Activated T-cell treated with anti-CD3 and anti-CD28 coated beads, Interleukin-2, amount 50 U/mL, for 4 hours (primary cell): Measurements from ENCODE around the gene TNFRSF14. TPM values are rescaled to one million over a fixed set of nuclear protein-coding genes. Genes with fewer than 3 reads are reported as not detected.

ENCODE experiments used
- ATAC-seq, 2 donors: fragments of 200-7000 bp; cut with Tn5 transposase; one replicate each; pipeline ENCODE4 v1.10.0; 2021
- DNase-seq: peaks from one replicate; pipeline ENCODE4 v3.0.0-alpha.2; 2020
- H3K27me3 Mint-ChIP-seq: one replicate; pipeline ENCODE4 v1.8.0; 2021; ENCODE audit warnings: low read depth, mixed read lengths
- H3K36me3 Mint-ChIP-seq: one replicate; pipeline ENCODE4 v1.8.0; 2022; ENCODE audit warnings: mixed read lengths; ENCODE audit not compliant: insufficient read depth
- H3K4me1 Mint-ChIP-seq: one replicate; pipeline ENCODE4 v1.8.0; 2021; ENCODE audit warnings: low read depth, mixed read lengths
- H3K4me3 Mint-ChIP-seq: one replicate; pipeline ENCODE4 v1.8.0; 2021; ENCODE audit warnings: mild to moderate bottlenecking, moderate library complexity, mixed read lengths
- H3K9me3 Mint-ChIP-seq: one replicate; pipeline ENCODE4 v1.8.0; 2021; ENCODE audit warnings: mixed read lengths
- total RNA-seq, 3 donors: library from RNA; stranded (reverse); gene quantifications; one replicate each; pipeline ENCODE4 v1.2.1, GENCODE V29; 2021

The TNFRSF14 gene
- total RNA-seq, 3 donors from 2014 or later, result 99.3 to 164 (median 114) TPM

DNA sequence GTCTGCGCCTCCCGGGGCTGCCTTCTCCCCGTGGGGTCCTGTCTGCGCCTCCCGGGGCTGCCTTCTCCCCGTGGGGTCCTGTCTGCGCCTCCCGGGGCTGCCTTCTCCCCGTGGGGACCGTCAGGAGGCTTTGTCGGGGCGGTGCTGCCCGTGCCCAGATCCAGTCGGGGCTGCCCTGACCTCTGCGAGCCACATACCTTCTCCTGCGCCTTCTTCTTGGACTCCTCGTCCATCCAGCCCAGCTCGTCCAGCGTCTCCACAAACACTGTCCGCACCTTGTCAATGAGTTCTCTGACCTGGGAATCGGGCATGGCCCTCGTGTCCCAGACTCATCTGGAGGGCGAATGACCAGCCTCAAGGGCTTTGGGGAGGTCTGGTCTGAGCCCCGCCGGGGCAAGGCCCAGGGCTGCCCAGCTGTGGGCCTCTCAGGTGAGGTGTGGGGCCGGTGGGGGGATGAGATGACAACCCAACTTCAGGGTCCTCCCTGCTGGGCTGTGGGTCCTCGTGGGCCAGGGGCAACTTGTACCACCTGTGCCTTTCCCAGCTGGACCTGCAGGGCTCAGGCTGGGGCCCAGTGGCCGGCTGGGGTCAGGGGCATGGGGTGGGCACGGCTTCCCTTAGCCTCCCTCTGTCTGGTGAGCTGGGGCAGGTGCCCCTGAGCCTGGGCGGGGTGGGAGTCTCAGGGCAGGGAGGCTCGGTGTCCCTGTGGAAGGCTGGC, 39.8 kb downstream of the TNFRSF14 start:
- DNase-seq, result no peak

DNA sequence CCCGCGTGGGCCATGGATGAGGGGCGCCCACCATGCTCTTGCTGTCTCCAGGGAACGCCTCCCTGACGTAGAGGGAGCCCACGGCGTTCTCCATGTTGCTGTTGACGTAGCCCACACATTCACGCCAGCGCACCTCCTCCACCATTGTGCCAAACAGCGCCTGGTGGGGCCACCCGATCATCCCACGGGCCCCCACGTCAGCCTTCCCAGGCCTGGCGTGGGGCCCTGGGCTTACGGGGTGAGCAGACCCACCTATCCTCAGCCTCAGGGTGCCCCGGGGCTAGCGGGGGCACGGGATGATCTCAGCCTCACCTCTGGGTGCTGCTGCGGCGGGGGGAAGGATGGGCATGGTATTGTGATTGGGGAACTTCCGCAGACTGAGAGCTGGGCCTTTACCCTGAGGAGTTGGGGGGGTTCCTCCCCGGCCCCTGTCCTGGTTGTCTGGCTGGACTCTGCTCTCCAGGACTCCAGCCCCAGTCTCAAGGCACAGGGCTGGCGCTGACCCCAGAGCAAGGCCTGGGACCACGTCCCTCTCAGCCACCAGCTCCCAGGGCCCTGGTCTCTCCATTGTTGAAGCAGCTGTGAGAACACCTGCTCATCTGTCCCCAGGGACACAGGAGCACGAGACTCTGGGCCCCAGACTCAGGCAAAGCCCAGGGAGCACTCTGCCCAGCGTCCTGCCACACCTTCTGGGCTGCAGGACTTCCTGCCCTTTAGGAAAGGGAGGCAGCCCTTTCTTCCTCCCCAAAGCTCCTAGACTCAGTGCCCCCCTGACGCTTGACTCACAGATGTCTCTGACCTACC, 40.6 kb downstream of the TNFRSF14 start:
- ATAC-seq (no peak), DNase-seq (no peak)

More for the DNA sequence above, 39.8 kb downstream of the TNFRSF14 start:
- Mint-ChIP-seq H3K9me3 (peaks cover 4% of the 10 kb centered on the region), H3K36me3 (no peaks in the 10 kb centered on the region), H3K27me3 (peaks cover 3% of the 10 kb centered on the region), H3K4me1 (peaks cover 3% of the 10 kb centered on the region), H3K4me3 (no peak overlapping the region)
- no peak for ATAC-seq

GRCh38 chr1:2597441-2598328, 41.5 kb downstream of the TNFRSF14 start:
- Mint-ChIP-seq H3K27me3 (peaks cover 6% of the 10 kb centered on the region), H3K4me3 (no peak overlapping the region), H3K4me1 (peaks cover 2% of the 10 kb centered on the region), H3K36me3 (no peaks in the 10 kb centered on the region), H3K9me3 (peaks cover 4% of the 10 kb centered on the region)
- DNase-seq (peak; percentile 4), ATAC-seq (no peak)

More for the DNA sequence above, 40.6 kb downstream of the TNFRSF14 start:
- peaks cover 3% of the 10 kb centered on the region for H3K27me3 Mint-ChIP-seq
- no peaks in the 10 kb centered on the region for H3K36me3 Mint-ChIP-seq
- peaks cover 4% of the 10 kb centered on the region for H3K9me3 Mint-ChIP-seq
- H3K4me3 Mint-ChIP-seq, result no peak overlapping the region
- H3K4me1 Mint-ChIP-seq, result peaks cover 3% of the 10 kb centered on the region

GRCh38 chr1:2598329-2598931, 42.3 kb downstream of the TNFRSF14 start:
- ATAC-seq (no peak), DNase-seq (no peak)
- Mint-ChIP-seq H3K36me3 (no peaks in the 10 kb centered on the region), H3K4me1 (no peaks in the 10 kb centered on the region), H3K4me3 (no peak overlapping the region), H3K27me3 (peaks cover 6% of the 10 kb centered on the region), H3K9me3 (peaks cover 4% of the 10 kb centered on the region)

GRCh38 chr1:2601721-2602303, 45.6 kb downstream of the TNFRSF14 start:
- ATAC-seq (no peak), DNase-seq (no peak)
- peaks cover 6% of the 10 kb centered on the region for H3K27me3 Mint-ChIP-seq
- peaks cover 4% of the 10 kb centered on the region for H3K9me3 Mint-ChIP-seq
- no peaks in the 10 kb centered on the region for H3K36me3 Mint-ChIP-seq
- H3K4me1 Mint-ChIP-seq, result no peaks in the 10 kb centered on the region
- H3K4me3 Mint-ChIP-seq, result no peak overlapping the region

DNA sequence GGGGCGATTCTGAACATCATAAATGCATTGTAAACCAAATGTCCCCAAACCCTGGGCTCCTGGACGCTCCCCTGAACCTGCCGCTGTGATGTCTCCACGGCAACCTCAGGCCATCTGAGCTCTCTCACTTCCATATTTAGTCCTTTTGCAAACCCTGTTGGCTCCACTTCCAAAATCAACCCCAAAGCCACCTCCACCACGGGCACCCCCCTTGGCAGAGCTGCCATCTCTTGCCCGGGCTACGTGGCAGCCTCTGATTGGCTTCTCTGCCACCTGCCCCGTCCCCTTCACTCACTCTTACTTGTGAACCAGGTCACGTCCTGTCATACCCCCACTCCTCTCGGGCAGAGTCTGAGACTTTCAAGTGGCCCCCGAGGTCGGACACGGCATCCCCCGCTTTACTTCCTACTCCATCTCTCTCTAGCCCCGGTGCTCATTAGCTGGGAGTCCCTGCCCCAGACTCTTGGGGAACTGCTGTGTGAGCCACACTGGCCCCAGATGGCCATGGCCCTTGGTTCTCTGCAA, 46.2 kb downstream of the TNFRSF14 start:
- Mint-ChIP-seq H3K9me3 (peaks cover 4% of the 10 kb centered on the region), H3K27me3 (peaks cover 6% of the 10 kb centered on the region), H3K4me3 (no peak overlapping the region), H3K36me3 (no peaks in the 10 kb centered on the region), H3K4me1 (no peaks in the 10 kb centered on the region)
- DNase-seq (no peak), ATAC-seq (no peak)

DNA sequence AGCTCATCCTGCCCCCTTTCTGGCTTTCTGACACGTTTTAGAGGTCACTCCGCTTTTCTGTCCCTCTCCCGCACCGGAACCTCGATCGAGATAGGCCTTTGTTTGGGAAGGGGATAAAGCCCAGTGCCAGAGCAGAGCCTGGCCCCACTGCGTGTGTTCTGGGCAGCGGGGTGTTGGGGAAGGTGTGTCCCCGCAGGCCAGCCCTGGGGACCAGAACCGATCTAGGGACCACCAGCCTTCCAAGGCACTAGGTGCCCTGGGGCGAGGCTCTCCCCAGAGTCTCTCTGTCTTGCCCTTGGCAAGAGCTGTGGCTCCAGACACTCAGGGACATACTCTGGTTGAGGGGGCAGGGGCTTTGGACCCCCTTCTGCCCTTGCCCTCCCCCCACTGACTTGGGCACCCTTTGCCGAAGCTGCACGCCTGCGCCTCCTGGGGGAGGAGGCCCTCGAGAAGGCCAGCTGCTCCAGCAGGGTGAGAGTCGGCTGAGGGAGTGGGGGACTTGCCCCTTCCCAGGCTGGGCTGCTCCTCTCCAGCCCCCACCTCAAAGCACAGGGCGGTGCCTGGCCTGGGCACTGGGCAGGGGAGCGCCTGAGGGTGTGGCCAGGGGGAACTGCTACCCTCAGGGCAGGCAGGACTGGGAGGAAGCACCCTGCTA, 46.8 kb downstream of the TNFRSF14 start:
- DNase-seq (no peak), ATAC-seq (no peak)
- no peaks in the 10 kb centered on the region for H3K4me1 Mint-ChIP-seq
- H3K4me3 Mint-ChIP-seq, result no peak overlapping the region
- peaks cover 3% of the 10 kb centered on the region for H3K27me3 Mint-ChIP-seq
- H3K9me3 Mint-ChIP-seq, result peaks cover 4% of the 10 kb centered on the region
- H3K36me3 Mint-ChIP-seq, result no peaks in the 10 kb centered on the region

DNA sequence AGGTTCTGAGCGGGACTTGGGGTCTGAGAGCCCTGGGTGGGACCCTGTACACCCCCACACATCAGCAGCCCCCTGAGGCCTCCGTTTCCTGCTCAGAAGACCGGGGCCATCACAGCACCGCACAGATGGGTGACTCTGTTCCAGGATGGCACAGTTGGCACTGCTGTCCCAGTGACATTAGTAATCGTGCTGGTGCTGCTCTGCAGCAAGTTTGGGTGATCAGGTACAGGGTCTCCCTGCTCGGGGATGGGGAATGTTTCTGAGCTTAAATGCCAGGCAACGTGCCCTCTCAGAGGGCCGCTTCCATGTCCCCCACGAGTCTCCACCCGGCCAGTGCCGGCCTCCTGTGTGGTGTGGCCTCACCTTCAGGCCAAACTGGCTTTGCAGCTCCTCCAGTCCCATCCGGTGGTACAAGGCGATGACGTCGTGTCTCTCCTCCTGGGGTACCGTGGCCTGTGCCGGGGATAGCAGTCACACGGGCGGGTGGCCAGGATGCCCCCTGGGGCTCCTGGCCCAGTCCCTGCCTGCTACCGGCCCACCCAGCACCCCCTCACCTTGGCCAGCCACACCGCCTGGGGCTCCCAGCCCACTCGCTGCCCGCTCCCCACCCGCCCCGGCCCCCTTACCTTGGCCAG, 47.5 kb downstream of the TNFRSF14 start:
- Mint-ChIP-seq H3K36me3 (no peaks in the 10 kb centered on the region), H3K9me3 (peaks cover 2% of the 10 kb centered on the region), H3K27me3 (peaks cover 3% of the 10 kb centered on the region), H3K4me3 (no peak overlapping the region), H3K4me1 (no peaks in the 10 kb centered on the region)
- DNase-seq (no peak), ATAC-seq (no peak)

DNA sequence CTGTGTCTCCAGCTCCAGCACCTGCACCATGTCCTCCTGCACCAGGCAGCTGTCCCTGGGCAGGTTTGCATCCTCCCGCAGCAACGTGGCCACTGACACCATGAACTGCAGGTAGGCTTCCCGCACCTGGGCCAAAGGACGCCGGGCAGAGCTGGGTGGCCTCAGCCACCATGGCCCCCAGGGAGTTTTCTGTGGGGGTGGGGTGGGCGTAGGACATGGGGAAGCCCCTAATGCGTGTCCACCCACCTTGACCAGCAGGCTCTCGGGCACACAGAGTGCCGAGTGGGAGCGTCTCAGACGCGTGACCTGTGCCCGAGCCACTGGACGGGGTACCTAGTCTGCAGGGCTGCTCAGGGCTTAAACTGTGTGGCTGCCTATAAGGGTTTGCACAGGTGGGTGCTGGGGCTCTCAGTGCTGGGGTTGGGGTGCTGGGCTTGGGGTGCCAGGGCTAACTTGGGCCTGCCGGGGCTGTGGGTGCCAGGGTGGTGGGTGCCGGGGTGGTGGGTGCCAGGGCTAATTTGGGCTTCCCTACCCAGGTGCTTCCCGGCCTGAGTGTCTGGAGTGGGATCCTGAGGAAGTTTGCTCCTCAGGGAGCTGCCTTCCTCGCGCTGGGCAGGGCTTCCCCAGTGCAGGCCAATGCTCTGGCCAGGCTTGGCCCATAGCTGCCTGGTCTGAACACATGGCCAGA, 48.1 kb downstream of the TNFRSF14 start:
- no peaks in the 10 kb centered on the region for H3K9me3 Mint-ChIP-seq

DNA sequence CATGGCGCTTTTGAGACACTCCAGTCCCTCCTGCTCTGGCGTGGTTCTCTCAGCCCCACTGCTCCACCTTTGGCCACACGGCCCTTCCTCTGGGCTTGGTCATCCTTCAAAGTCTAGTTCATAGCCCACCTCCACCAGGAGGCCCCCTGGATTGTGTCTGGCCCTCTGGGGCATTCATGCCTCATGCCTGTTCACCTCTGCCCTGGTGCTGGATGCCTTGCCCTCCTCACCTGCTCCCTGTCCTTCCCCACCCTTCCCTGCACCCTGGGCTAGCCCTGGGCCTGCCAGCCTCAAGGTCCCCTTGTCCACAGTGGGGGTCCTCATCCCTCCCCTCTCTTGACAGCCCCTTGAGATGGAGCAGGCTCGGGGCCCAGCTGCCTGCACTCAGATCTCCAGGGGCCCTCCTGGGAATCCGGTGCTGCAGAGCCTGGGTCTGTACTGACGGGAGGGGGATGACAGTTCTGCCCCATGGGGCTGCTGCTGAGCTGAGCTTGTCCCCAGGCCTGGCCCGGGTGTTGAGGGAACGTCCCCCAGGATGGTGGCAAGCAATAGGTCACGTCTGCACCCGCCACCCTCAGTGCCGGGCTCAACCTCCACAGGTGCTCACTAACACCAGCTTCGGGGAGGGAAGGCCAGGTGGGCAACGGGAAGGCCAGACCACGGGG, 48.8 kb downstream of the TNFRSF14 start:
- no peaks in the 10 kb centered on the region for H3K9me3 Mint-ChIP-seq
- H3K27me3 Mint-ChIP-seq, result peaks cover 3% of the 10 kb centered on the region
- ATAC-seq (no peak), DNase-seq (no peak)
- no peaks in the 10 kb centered on the region for H3K4me1 Mint-ChIP-seq
- H3K4me3 Mint-ChIP-seq, result no peak overlapping the region
- H3K36me3 Mint-ChIP-seq, result no peaks in the 10 kb centered on the region

More for the DNA sequence above, 48.1 kb downstream of the TNFRSF14 start:
- Mint-ChIP-seq H3K27me3 (peaks cover 3% of the 10 kb centered on the region), H3K4me3 (no peak overlapping the region), H3K36me3 (no peaks in the 10 kb centered on the region), H3K4me1 (no peaks in the 10 kb centered on the region)
- ATAC-seq, result no peak
- DNase-seq, result no peak

DNA sequence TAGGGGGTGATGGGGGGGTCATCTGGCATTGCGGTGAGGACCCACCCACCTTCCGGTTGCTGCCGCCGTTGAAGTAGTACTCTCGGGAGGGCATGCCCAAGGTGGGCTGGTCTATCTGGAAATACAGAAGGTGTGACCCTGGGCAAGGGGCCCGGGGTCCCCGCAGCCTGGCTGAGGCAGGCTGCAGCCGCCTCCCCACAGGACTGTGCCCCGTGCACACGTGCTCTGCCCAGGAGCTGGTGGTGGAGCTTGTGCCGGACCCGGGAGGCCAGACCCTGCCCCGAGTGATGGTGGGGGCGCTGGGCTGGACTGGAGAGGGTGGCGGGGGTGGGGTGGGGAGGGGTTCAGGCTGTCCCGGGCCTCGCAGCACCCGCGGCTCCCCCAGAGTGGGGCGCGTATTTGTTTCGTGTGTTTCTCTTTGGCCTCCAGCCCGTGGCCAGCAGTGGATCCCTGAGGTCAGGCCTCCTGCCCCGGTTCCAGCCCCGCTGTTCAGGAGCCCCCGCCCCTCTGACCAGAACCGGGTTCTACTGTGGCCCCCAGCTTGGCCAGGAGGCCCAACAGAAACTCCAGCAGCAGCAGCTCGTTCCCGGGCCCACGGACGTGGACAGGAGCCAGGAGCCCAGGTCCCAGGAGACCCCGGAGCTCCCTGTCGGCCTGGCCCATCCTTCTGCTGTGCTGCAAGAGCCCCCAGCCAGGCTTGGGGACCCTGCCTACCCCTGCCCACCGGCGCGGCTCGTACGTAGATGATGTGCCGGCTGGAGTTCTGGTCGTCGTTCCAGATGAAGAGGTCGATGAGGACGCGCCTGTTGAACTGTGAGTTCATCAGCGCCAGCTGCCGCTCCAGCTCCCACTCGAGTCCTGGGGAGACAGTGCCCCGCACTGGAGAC, 49.6 kb downstream of the TNFRSF14 start:
- Mint-ChIP-seq H3K27me3 (peaks cover 3% of the 10 kb centered on the region), H3K4me1 (no peaks in the 10 kb centered on the region), H3K9me3 (no peaks in the 10 kb centered on the region), H3K36me3 (no peaks in the 10 kb centered on the region), H3K4me3 (no peak overlapping the region)
- no peak for DNase-seq
- ATAC-seq, result no peak
